ENCODE measurements around the gene CDH2. TPM values are rescaled to one million over a fixed set of nuclear protein-coding genes. Genes with fewer than 3 reads are reported as not detected.

Gene CDH2
- total RNA-seq, 1 experiment from 2014 or later: 36.2 TPM

DNA sequence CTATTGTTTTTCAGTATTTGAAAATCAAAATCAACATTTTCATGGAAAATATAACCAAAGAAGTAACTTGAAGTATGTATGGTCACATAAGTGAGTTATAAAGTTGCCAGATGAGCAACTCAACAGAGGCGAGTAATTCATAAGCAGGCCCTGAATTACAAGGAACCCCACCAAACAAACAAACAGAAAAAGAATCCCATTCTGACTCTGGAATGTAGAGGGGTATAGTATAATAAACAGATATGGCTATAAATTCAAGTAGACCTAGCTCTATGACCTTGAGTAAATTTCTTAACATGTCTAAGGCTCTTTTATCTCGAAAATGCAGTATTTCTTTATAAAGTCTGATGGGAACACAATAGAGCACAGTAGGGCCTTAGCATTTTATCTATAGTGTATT is 4.7 kb upstream of the CDH2 start:
- H3K4me1 Mint-ChIP-seq: peaks cover 47 to 50% of the 10 kb centered on the region in 2 experiments
- H3K23ac ChIP-seq (ENCODE audit: insufficient read length, low read depth, low read length): no peak overlapping the region

More for the DNA sequence above, 4.7 kb upstream of the CDH2 start:
- H2BK15ac ChIP-seq (ENCODE audit: low read depth, low read length): no peak overlapping the region
- no peak overlapping the region for H2BK12ac ChIP-seq (ENCODE audit: insufficient read length, low read depth, low read length)
- H3K27ac ChIP-seq (ENCODE audit: insufficient read length, low read depth, low read length): no peak overlapping the region
- H3K9me3 ChIP-seq (ENCODE audit: control insufficient read depth, low read depth, low read length): no peaks in the 10 kb centered on the region
- H3K4me3 Mint-ChIP-seq: no peak overlapping the region
- no peaks in the 10 kb centered on the region for H3K79me1 ChIP-seq (ENCODE audit: insufficient read depth, low read depth, low read length, poor library complexity, severe bottlenecking)
- no peak overlapping the region for H2BK20ac ChIP-seq (ENCODE audit: low read depth, low read length, poor library complexity, severe bottlenecking)
- no peak overlapping the region for H3T11ph ChIP-seq (ENCODE audit: low read length)
- no peaks in the 10 kb centered on the region for H3K79me2 ChIP-seq (ENCODE audit: insufficient read depth, low read length)
- no peak overlapping the region for H3K56ac ChIP-seq (ENCODE audit: insufficient read length, low read depth, low read length)
- H3K9me3 Mint-ChIP-seq: no peaks in the 10 kb centered on the region; a peak in 2 of 5 replicates
- H3K4me2 ChIP-seq (ENCODE audit: insufficient read depth, insufficient read length, low read length): no peak overlapping the region
- H4K8ac ChIP-seq (replicated peaks; ENCODE audit: insufficient read length, low read depth, low read length): no peak overlapping the region
- peaks cover 6% of the 10 kb centered on the region for H3K27me3 Mint-ChIP-seq (ENCODE audit: low read depth)
- no peak overlapping the region for H4K91ac ChIP-seq (ENCODE audit: insufficient read length, low read depth, low read length)
- H2AK5ac ChIP-seq (ENCODE audit: insufficient read length, low read length): no peak overlapping the region
- no peaks in the 10 kb centered on the region for H3K36me3 Mint-ChIP-seq (ENCODE audit: insufficient read depth in 1 of 3, low read depth in 3 of 3)
- TF ChIP-seq, protein P1, sequence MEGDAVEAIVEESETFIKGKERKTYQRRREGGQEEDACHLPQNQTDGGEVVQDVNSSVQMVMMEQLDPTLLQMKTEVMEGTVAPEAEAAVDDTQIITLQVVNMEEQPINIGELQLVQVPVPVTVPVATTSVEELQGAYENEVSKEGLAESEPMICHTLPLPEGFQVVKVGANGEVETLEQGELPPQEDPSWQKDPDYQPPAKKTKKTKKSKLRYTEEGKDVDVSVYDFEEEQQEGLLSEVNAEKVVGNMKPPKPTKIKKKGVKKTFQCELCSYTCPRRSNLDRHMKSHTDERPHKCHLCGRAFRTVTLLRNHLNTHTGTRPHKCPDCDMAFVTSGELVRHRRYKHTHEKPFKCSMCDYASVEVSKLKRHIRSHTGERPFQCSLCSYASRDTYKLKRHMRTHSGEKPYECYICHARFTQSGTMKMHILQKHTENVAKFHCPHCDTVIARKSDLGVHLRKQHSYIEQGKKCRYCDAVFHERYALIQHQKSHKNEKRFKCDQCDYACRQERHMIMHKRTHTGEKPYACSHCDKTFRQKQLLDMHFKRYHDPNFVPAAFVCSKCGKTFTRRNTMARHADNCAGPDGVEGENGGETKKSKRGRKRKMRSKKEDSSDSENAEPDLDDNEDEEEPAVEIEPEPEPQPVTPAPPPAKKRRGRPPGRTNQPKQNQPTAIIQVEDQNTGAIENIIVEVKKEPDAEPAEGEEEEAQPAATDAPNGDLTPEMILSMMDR (conservative IDR thresholded peaks at IDR 0.05): no peak
- WGBS (ENCODE audit: extremely low coverage, insufficient read length, low lambda C conversion rate): no CpG with 5 or more reads among the region's 2 CpGs
- H2BK120ac ChIP-seq (ENCODE audit: low read depth, low read length, poor library complexity, severe bottlenecking): no peak overlapping the region
- H4K20me1 ChIP-seq (ENCODE audit: control insufficient read depth, insufficient read depth, insufficient read length): no peaks in the 10 kb centered on the region
- H3K4ac ChIP-seq (ENCODE audit: low read depth, low read length): no peak overlapping the region
- no peaks in the 10 kb centered on the region; the same call in 1 of the 2 replicates for H3K4me1 ChIP-seq (ENCODE audit: insufficient read depth, low read length)
- H3K9ac ChIP-seq (ENCODE audit: extremely low read depth, insufficient read length, low read length): no peak overlapping the region
- H3K18ac ChIP-seq (ENCODE audit: insufficient read length, low read depth, low read length): no peak overlapping the region
- no peak overlapping the region for H3K27ac Mint-ChIP-seq
- no peak overlapping the region for H3K14ac ChIP-seq (ENCODE audit: insufficient read depth, low read length)
- H2AFZ ChIP-seq (ENCODE audit: low read length): no peak overlapping the region
- peaks cover 4% of the 10 kb centered on the region for H3K23me2 ChIP-seq (ENCODE audit: insufficient read length, low read depth, low read length, poor library complexity, severe bottlenecking)
- H4K5ac ChIP-seq (ENCODE audit: insufficient read length, low read depth, low read length): no peak overlapping the region
- H2BK5ac ChIP-seq (ENCODE audit: insufficient read length, low read length): no peak overlapping the region
- DNase-seq: no peak
- H3K27me3 ChIP-seq (ENCODE audit: insufficient read depth, low read length): peaks cover 2% of the 10 kb centered on the region; the same call in 1 of the 2 replicates
